NCI-H2227 (cell line): ENCODE results near the gene PALD1.

Experiments used
- DNase-seq: peaks from one replicate; lab custom pipeline; 2025; ENCODE audit not compliant: unreplicated experiment; lab: John Stamatoyannopoulos, UW

PALD1 gene

GRCh38 chr10:70504521-70505358, 26.2 kb downstream of the PALD1 start:
- no peak for DNase-seq

DNA sequence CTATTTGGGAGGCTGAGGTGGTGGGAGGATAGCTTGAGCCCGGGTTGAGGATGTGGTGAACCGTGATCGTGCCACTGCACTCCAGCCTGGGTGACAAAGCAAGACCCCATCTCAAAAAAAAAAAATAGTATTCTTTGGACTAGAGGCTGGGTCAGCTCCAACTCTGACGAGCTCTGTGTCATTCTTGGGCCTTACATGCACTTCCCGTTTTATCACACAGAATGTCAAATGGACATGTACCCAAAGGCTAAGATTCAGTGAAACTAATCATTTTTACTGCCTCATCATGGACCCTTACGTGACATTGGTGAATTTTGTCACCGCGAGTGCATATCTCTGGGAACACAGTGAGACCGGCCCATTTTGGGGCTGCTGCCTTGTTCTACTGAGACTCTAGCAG, 27.3 kb downstream of the PALD1 start:
- DNase-seq = no peak

GRCh38 chr10:70507966-70508365, 29.4 kb downstream of the PALD1 start:
- no peak for DNase-seq

GRCh38 chr10:70508912-70509756, 30.6 kb downstream of the PALD1 start:
- DNase-seq = peak; percentile 33

DNA sequence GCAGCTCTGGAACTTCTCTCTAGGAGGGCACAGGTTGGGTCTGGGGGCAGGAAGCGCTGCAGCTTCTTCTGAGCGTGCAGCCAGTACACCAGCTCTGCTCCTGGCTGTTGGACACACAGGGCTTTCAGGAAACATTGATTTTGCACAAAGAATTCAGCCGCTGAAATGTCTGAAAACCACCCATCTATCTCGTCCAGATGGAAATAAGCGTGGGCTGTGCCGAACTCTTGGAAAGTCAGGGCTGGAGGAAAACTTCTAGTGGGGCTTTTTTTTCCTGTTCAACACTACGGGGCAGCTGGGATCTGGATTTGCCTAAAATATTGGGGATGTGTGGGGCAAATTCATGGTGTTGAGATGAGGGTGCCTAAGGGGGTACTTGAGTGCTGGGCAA, 31.2 kb downstream of the PALD1 start:
- DNase-seq = no peak

- DNase-seq = no peak
Measured at GRCh38 chr10:70510453-70510852, 31.9 kb downstream of the PALD1 start.

GRCh38 chr10:70510904-70511303, 32.3 kb downstream of the PALD1 start:
- no peak for DNase-seq

DNA sequence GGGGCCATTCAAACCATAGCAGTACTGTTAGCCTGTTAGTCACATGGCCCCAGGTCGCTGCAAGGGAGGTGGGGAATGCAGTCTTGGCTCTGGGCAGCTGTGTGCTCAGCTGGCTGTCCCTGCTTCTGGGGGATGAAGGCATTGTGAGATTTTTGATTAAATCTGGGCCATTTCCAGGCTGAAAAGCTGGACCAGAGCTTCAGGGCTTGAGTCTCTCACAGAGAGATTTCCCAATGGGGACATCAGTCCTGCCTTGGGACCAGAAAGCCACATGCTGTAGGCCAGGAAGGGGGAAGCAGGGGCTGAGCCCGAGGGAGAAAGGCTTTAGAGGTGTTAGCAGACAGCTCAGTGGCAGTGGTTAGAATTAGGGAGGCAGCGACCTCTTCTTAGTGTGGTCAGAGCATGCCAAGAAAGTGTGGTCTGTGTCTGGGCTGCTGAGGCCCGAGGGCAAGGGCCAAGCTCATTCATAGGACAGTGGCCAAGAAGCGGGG, 33.6 kb downstream of the PALD1 start:
- DNase-seq = no peak

DNA sequence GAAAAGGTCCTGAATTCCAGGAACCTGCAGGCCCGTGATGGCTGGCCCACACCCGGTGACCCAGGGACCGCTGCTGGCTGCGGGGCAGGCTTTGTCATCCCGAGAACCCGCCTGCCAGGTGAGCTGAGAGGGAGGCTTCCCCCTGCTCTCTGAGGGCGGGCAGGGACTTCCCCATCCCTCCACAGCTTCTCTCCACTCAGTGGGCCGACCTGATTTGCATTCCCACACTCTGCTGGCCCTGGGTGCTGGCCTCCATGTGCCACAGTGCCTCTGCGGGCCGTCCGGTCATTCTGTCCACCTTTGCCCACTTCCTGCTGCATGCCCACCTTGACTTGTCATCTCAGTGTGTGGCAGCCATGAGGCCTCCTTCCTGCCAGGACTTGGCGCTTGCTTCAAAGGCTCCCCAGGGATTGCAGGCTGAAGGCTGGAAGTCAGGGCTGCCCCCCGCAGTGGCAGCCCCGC, 35.3 kb downstream of the PALD1 start:
- no peak for DNase-seq

- no peak for DNase-seq
Measured at GRCh38 chr10:70514591-70514990, 36.0 kb downstream of the PALD1 start.

DNA sequence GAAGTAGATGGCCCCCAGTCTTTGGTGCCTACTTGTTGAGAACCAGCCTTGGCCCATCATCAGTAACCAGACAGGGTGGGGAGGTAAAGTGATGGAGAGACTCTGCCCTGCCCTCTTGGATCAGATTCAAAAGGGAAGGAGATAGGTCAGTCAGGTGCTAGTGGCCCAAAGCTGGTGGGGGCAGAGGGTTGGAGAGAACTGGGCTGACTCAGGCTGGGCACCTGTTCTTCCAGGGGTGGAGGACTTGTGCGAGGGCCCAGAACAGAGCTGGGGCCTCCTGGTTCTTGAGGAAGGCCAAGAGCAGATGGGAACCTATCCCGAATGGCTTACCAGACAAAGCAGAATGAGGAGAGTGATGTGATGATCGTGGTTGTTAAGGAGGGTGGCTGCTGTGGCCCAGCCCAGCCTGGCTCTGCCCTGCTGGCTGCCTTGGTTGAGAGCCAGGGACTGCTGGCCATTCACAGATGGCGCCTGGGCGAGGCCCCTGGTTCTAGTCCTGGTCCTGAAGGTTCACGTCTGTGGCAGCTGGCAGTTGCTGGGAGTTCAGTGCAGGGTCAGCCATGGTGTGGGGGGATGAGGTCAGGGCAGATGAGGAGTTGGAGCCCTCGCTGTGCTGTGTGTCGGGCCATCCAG, 36.6 kb downstream of the PALD1 start:
- DNase-seq = no peak

- no peak for DNase-seq
Measured at GRCh38 chr10:70518695-70519094, 40.1 kb downstream of the PALD1 start.

- DNase-seq = no peak
Measured at GRCh38 chr10:70523057-70523456, 44.5 kb downstream of the PALD1 start.

DNA sequence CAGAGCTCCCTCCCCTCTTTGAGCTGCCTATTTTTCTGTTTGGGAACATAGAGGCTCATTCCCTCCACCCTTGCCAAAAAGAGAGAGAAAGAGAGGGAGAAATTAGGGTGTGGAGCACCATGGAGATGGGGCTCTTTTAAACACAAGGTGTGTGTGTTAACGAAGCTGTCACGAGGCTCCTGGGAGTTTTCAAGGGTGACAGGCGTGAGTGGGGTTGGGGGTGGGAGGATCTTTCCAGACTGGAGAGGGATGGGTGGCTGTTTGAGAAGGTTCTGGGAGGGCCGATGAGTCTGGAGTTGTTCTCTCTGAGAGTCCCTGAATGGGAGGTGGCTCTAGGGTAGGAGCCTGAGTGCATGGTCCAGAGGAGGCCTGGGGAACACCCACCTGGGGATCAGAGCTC, 45.0 kb downstream of the PALD1 start:
- DNase-seq = no peak

GRCh38 chr10:70528314-70528713, 49.7 kb downstream of the PALD1 start:
- DNase-seq = no peak

- peak; percentile 44 for DNase-seq
Measured at GRCh38 chr10:70528741-70529362, 50.3 kb downstream of the PALD1 start.

GRCh38 chr10:70529848-70530247, 51.3 kb downstream of the PALD1 start:
- no peak for DNase-seq

GRCh38 chr10:70530315-70530714, 51.7 kb downstream of the PALD1 start:
- DNase-seq = no peak

DNA sequence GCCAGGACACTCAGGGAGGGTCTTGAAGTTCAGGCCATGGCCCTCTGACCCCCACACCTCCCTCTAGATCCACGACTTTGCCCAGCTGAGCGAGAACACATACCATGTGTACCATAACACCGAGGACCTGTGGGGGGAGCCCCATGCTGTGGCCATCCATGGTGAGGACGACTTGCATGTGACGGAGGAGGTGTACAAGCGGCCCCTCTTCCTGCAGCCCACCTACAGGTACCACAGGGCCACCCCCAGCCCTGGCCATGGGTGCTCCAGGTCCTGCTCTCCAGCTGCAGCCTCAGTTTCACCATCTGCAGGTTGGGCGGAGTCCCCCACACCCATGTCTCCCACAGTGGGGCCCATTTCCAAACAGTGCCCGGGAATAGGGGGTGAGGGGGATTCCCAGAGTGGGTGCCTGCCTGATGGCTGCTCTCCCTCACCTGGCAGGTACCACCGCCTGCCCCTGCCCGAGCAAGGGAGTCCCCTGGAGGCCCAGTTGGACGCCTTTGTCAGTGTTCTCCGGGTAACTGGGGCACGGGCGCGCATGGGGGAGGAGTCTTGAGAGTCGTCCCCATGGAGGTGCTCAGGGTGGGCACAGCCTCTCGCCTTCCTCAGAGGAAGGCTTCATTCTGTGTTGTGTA, 54.1 kb downstream of the PALD1 start:
- DNase-seq = no peak

DNA sequence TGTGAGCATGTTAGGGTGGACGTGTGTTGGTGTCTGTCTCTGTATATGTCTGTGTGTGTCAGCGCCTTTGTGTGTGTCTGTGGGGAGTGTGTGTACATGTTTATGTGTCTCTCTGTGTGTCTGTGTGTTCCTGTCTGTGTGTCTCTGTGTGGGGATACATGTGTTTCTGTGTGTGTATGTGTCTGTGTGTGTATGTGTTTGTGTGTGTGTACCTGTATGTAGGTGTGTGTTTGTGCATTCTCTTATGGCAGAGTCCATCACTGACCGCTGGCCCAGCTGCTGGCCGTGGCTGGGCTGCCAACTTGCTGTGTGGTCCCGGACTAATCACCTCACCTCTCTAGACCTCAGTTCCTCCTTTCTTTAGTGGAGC, 54.6 kb downstream of the PALD1 start:
- DNase-seq = no peak

DNA sequence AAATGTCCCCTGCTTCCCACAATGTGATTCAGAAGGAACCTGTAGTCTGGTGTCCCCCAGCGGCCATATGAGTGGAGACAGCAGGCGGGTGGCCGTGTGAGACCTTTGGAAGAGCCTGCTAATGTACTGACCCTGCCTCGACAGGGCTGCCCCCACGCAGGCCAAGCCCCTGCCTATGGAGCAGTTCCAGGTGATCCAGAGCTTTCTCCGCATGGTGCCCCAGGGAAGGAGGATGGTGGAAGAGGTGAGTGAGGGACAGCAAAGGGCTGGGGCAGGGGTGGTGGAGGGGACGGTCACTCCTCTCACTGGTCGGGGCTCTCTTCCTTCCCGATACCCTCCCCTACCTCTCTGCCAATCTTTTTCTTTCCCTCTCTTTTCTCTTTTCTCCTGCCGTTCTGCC, 55.7 kb downstream of the PALD1 start:
- DNase-seq = no peak
